ENCODE data around the gene CRYBG3. TPM values are rescaled to one million over a fixed set of nuclear protein-coding genes. Genes with fewer than 3 reads are reported as not detected.

Gene CRYBG3
- total RNA-seq, 2 experiments from 2014 or later, result 5.3 to 6.2 TPM

GRCh38 chr3:97911459-97911858 is 89.6 kb downstream of the CRYBG3 start:
- Mint-ChIP-seq H3K9me3 (peaks cover 9% of the 10 kb centered on the region), H3K27ac (peak overlapping the region; percentile 93), H3K4me3 (no peak overlapping the region), H3K36me3 (ENCODE audit: low read depth) (peaks cover 47% of the 10 kb centered on the region), H3K27me3 (no peaks in the 10 kb centered on the region), H3K4me1 (peaks cover 37% of the 10 kb centered on the region)
- POLR2A ChIA-PET, result no interaction called here
- CTCF ChIA-PET, result interaction anchor here (0.6 to 0.9 kb wide), 2 partner anchors 14 to 739 kb away, joined by 3 to 5 read pairs; no protein-coding TSS in a partner anchor
- no peak for DNase-seq

- Mint-ChIP-seq H3K27me3 (no peaks in the 10 kb centered on the region), H3K4me3 (no peak overlapping the region), H3K4me1 (peaks cover 38% of the 10 kb centered on the region), H3K36me3 (ENCODE audit: low read depth) (peaks cover 59% of the 10 kb centered on the region), H3K9me3 (peaks cover 4% of the 10 kb centered on the region), H3K27ac (no peak overlapping the region)
- DNase-seq, result no peak
- POLR2A ChIA-PET, result no interaction called here
- CTCF ChIA-PET, result interaction anchor here (1.1 to 1.9 kb wide), 2 partner anchors 73 to 109 kb away, joined by 3 to 5 read pairs; no protein-coding TSS in a partner anchor
Measured at GRCh38 chr3:97914388-97914787, 92.6 kb downstream of the CRYBG3 start.

- DNase-seq, result no peak
- POLR2A ChIA-PET, result no interaction called here
- H3K36me3 Mint-ChIP-seq (ENCODE audit: low read depth), result peaks cover 61% of the 10 kb centered on the region
- no peaks in the 10 kb centered on the region for H3K27me3 Mint-ChIP-seq
- CTCF ChIA-PET, result no interaction called here
- H3K4me1 Mint-ChIP-seq, result peaks cover 24% of the 10 kb centered on the region
- no peak overlapping the region for H3K4me3 Mint-ChIP-seq
- peaks cover 2% of the 10 kb centered on the region for H3K9me3 Mint-ChIP-seq
- no peak overlapping the region for H3K27ac Mint-ChIP-seq
Measured at GRCh38 chr3:97916576-97916975, 94.8 kb downstream of the CRYBG3 start.

GRCh38 chr3:97917813-97918536 is 96.2 kb downstream of the CRYBG3 start:
- Mint-ChIP-seq H3K4me3 (no peak overlapping the region), H3K36me3 (ENCODE audit: low read depth) (peaks cover 68% of the 10 kb centered on the region)

GRCh38 chr3:97927704-97928103 is 105.9 kb downstream of the CRYBG3 start:
- Mint-ChIP-seq H3K4me3 (no peak overlapping the region), H3K36me3 (ENCODE audit: low read depth) (peaks cover 30% of the 10 kb centered on the region), H3K27ac (peak overlapping the region; percentile 7), H3K4me1 (no peaks in the 10 kb centered on the region), H3K27me3 (no peaks in the 10 kb centered on the region), H3K9me3 (peaks cover 2% of the 10 kb centered on the region)
- POLR2A ChIA-PET, result no interaction called here
- no peak for DNase-seq
- CTCF ChIA-PET, result no interaction called here

More at GRCh38 chr3:97917813-97918536, 96.2 kb downstream of the CRYBG3 start:
- ChIA-PET CTCF (no interaction called here), POLR2A (no interaction called here)
- Mint-ChIP-seq H3K27me3 (no peaks in the 10 kb centered on the region), H3K27ac (no peak overlapping the region), H3K9me3 (no peaks in the 10 kb centered on the region), H3K4me1 (peaks cover 18% of the 10 kb centered on the region)
- DNase-seq, result no peak

- H3K4me1 Mint-ChIP-seq, result no peaks in the 10 kb centered on the region
- H3K4me3 Mint-ChIP-seq, result no peak overlapping the region
- H3K27ac Mint-ChIP-seq, result no peak overlapping the region
- H3K9me3 Mint-ChIP-seq, result peaks cover 2% of the 10 kb centered on the region
- POLR2A ChIA-PET, result no interaction called here
- no peaks in the 10 kb centered on the region for H3K27me3 Mint-ChIP-seq
- peaks cover 24% of the 10 kb centered on the region for H3K36me3 Mint-ChIP-seq (ENCODE audit: low read depth)
- DNase-seq, result no peak
- CTCF ChIA-PET, result interaction anchor here (1.4 kb wide), 1 partner anchor 84 kb away, joined by 4 read pairs; no protein-coding TSS in a partner anchor
Measured at GRCh38 chr3:97928986-97929385, 107.2 kb downstream of the CRYBG3 start.

- POLR2A ChIA-PET, result no interaction called here
Measured at GRCh38 chr3:97930018-97930417, 108.2 kb downstream of the CRYBG3 start.

GRCh38 chr3:97931218-97931617 is 109.4 kb downstream of the CRYBG3 start:
- no peak for DNase-seq
- Mint-ChIP-seq H3K36me3 (ENCODE audit: low read depth) (peaks cover 24% of the 10 kb centered on the region), H3K27me3 (no peaks in the 10 kb centered on the region), H3K4me3 (no peak overlapping the region), H3K9me3 (no peaks in the 10 kb centered on the region), H3K27ac (no peak overlapping the region), H3K4me1 (no peaks in the 10 kb centered on the region)
- POLR2A ChIA-PET, result no interaction called here
- CTCF ChIA-PET, result no interaction called here

More at GRCh38 chr3:97930018-97930417, 108.2 kb downstream of the CRYBG3 start:
- Mint-ChIP-seq H3K27ac (no peak overlapping the region), H3K4me3 (no peak overlapping the region), H3K9me3 (no peaks in the 10 kb centered on the region), H3K27me3 (no peaks in the 10 kb centered on the region), H3K4me1 (no peaks in the 10 kb centered on the region), H3K36me3 (ENCODE audit: low read depth) (peaks cover 18% of the 10 kb centered on the region)
- DNase-seq, result no peak
- CTCF ChIA-PET, result interaction anchor here (1.4 kb wide), 1 partner anchor 83 kb away, joined by 4 read pairs; no protein-coding TSS in a partner anchor

GRCh38 chr3:97932387-97932801 is 110.6 kb downstream of the CRYBG3 start:
- H3K9me3 Mint-ChIP-seq, result no peaks in the 10 kb centered on the region
- CTCF ChIA-PET, result interaction anchor here (0.8 to 1.6 kb wide), 3 partner anchors 8 to 11 kb away, joined by 3 to 4 read pairs (median 4); no protein-coding TSS in a partner anchor
- POLR2A ChIA-PET, result no interaction called here

GRCh38 chr3:97934980-97935695 is 113.3 kb downstream of the CRYBG3 start:
- CTCF ChIA-PET, result interaction anchor here (1.7 kb wide), 1 partner anchor 15 kb away, joined by 4 read pairs; no protein-coding TSS in a partner anchor
- Mint-ChIP-seq H3K4me1 (no peaks in the 10 kb centered on the region), H3K27ac (no peak overlapping the region), H3K36me3 (ENCODE audit: low read depth) (peaks cover 26% of the 10 kb centered on the region), H3K9me3 (no peaks in the 10 kb centered on the region), H3K27me3 (no peaks in the 10 kb centered on the region), H3K4me3 (no peak overlapping the region)
- POLR2A ChIA-PET, result interaction anchor here (0.5 kb wide), 1 partner anchor 62 kb away, joined by 3 read pairs; no protein-coding TSS in a partner anchor
- DNase-seq, result no peak

More at GRCh38 chr3:97932387-97932801, 110.6 kb downstream of the CRYBG3 start:
- no peak for DNase-seq
- H3K36me3 Mint-ChIP-seq (ENCODE audit: low read depth), result peaks cover 25% of the 10 kb centered on the region
- no peaks in the 10 kb centered on the region for H3K4me1 Mint-ChIP-seq
- H3K27ac Mint-ChIP-seq, result no peak overlapping the region
- H3K27me3 Mint-ChIP-seq, result no peaks in the 10 kb centered on the region
- no peak overlapping the region for H3K4me3 Mint-ChIP-seq

GRCh38 chr3:97935842-97936241 is 114.0 kb downstream of the CRYBG3 start:
- H3K36me3 Mint-ChIP-seq (ENCODE audit: low read depth), result peaks cover 25% of the 10 kb centered on the region
- no peaks in the 10 kb centered on the region for H3K4me1 Mint-ChIP-seq
- H3K4me3 Mint-ChIP-seq, result no peak overlapping the region
- no peak for DNase-seq
- CTCF ChIA-PET, result interaction anchor here (1.7 kb wide), 1 partner anchor 14 kb away, joined by 4 read pairs; no protein-coding TSS in a partner anchor
- H3K27ac Mint-ChIP-seq, result no peak overlapping the region
- no peaks in the 10 kb centered on the region for H3K9me3 Mint-ChIP-seq
- no peaks in the 10 kb centered on the region for H3K27me3 Mint-ChIP-seq
- POLR2A ChIA-PET, result no interaction called here

GRCh38 chr3:97937205-97937604 is 115.4 kb downstream of the CRYBG3 start:
- CTCF ChIA-PET, result no interaction called here
- H3K4me3 Mint-ChIP-seq, result no peak overlapping the region
- POLR2A ChIA-PET, result no interaction called here

GRCh38 chr3:97938444-97938843 is 116.6 kb downstream of the CRYBG3 start:
- no peak for DNase-seq
- Mint-ChIP-seq H3K27me3 (no peaks in the 10 kb centered on the region), H3K4me3 (no peak overlapping the region), H3K27ac (no peak overlapping the region), H3K36me3 (ENCODE audit: low read depth) (peaks cover 25% of the 10 kb centered on the region), H3K9me3 (no peaks in the 10 kb centered on the region), H3K4me1 (no peaks in the 10 kb centered on the region)
- CTCF ChIA-PET, result interaction anchor here (0.6 to 1.0 kb wide), 2 partner anchors 25 to 145 kb away, joined by 4 read pairs; no protein-coding TSS in a partner anchor
- POLR2A ChIA-PET, result no interaction called here

More at GRCh38 chr3:97937205-97937604, 115.4 kb downstream of the CRYBG3 start:
- Mint-ChIP-seq H3K27ac (no peak overlapping the region), H3K4me1 (no peaks in the 10 kb centered on the region), H3K36me3 (ENCODE audit: low read depth) (peaks cover 21% of the 10 kb centered on the region), H3K27me3 (no peaks in the 10 kb centered on the region), H3K9me3 (no peaks in the 10 kb centered on the region)
- no peak for DNase-seq

All from activated CD4-positive, alpha-beta T cell treated with anti-CD3 and anti-CD28 coated beads, Interleukin-2, amount 10 ng/mL, durations not matched to agents 7 days and 5 days (primary cell).